NCI-H748 (cell line): Measurements from ENCODE around the gene SLC6A20.
"Not testable (repeated sequence)": the region's sequence is repeated elsewhere in the genome, so short reads cannot be mapped to it uniquely, and the experiment has no call there.

Experiments used
- DNase-seq: peaks from one replicate; lab custom pipeline; 2025; ENCODE audit not compliant: unreplicated experiment; lab: John Stamatoyannopoulos, UW

Gene SLC6A20

DNA sequence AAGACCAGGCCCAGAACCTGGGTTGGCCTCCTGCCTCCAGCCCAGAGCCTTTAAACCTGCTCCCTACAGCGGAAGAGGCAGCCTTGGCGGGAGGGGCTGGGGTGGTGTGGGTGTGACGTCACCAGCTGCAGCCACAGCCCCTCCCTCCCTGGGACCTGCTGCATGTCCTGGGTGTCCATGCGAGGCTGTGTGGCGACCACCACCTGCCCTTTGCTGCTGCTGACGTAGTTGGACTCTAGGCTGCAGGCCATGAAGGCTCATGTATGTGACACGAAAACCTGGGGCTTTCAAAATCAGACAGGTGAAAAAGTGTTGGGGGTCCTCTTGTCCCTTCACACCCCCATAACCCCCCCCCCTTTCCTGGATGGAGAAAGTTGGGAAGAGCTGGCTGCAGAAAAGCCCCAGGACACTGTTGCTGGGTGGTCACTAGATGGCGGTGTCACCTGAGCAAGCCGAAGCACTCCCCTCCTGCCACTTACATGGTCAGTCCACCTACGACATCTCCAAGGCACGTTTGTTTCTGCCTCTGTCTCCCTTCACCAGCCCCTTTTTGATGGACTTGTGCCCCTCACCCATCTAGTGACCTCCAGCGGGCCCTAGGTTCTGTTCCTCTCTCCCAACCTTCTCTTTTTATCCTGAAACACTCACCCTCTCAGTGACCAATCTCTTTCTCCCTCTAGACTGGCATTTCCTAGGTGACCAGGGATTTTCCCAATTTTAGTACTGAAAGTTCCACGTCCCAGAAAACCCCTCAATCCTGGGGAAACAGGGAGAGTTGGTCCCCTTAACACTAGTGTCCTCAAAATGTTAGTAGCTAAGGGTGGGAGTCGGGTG lies 35.2 kb downstream of the SLC6A20 start:
- DNase-seq, result peak; percentile 51

DNA sequence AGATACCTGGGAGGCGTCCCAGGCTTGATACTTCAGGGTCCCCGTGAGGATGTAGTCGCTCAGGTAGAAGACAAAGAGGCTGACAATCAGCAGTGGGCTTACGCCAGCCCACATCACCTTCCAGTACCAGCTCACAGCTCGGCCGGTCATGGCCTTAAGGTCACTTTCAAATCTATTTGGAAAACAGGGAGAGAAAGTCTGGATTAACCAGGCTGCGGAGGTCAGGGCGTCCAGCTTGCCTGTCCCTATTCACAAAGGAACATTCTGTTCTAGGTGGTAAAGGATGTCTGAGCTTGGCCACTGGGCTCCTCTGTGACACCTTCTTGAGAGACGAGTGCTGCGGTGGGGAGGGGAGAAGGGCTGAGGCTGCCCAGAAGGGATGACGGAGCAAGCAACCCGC lies 36.5 kb downstream of the SLC6A20 start:
- no peak for DNase-seq

DNA sequence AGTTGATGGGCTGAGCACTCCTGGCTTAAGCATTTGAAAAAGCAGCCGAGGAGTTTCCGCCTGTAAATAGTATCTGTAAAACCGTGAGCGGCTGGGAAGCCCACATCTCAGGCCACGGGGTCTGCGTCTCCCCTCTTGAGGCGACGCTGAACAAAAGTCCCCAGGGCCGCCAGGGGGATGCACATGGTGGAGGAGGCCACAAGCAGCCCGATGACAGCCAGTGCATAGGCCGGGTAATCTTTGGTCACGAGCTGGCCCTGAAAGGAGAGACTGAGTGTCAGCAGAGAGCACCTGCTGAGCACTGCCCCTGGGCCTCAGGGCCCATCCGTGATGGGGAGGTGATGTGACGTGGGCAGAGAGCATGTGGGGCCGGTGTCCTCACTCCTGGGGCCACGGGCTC lies 37.5 kb downstream of the SLC6A20 start:
- DNase-seq, result no peak

DNA sequence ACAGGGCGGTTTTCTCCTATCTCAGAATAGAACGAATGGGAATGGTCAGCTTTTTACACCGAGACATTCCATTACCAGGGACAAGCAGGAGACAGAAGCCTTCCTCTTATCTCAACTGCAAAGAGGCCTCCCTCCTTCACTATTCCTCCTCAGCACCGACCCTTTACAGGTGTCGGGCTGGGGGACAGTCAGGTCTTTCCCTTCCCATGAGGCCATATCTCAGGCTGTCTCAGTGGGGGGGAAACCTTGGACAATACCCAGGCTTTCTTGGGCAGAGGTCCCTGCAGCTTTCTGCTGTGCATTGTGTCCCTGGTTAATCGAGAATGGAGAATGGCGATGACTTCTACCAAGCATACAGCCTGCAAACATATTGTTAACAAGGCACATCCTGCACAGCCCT lies 39.2 kb downstream of the SLC6A20 start:
- not testable (repeated sequence) for DNase-seq

DNA sequence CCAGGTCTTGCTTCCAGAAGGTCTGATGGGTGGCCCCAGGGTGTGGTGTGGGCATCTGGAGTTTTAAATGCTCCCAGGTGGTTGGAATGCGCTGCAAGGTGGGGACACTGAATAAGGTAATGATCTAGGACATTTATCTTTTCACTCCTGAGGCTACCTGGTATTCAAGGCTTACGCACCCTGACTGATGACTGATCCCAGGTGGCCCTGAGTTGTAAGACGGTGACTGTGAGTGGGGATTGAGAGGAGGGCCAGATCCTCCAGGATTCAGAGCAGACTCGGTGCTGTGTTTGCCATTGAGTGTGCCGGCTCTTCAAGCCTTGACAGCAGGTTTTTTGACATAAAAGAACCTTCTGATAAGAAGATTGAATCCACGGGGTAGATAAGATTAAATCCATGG lies 40.3 kb downstream of the SLC6A20 start:
- DNase-seq, result no peak

DNA sequence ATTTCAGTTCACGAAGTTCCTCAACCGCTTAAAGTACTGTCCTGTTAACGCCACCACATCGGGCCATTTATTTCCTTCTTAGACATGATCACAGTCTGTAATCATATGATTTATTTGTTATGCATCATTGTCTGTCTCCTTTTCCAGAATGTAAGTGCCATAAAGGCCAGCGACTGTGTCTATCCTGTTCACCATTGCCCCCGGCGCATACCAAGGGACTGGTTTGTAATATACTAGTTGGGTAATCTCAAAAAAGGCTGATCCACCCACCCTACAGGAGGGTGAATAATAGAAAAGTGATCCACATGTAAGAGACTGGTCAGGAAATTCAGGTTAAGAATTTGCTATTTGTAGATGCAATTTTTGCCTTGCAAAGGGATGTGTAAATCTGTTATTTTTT lies 41.9 kb downstream of the SLC6A20 start:
- no peak for DNase-seq

DNA sequence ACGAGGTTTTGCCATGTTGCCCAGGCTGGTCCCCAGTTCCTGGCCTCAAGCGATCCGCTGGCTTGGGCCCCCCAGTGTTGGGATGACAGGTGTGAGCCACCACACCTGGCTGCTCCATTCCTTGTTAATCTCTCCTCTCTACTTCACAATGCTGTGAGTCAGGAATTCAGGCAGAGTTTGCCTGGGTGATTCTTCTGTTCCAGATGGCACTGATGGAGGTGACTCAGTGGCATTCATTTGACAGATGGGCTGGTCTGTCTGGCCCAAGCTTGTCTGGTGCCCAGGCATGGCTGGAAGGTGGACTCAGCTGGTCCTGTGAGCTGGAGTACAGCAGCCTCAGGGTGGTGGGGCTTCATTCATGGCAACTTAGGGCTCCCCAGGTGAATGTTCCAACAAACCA lies 43.2 kb downstream of the SLC6A20 start:
- no peak for DNase-seq

DNA sequence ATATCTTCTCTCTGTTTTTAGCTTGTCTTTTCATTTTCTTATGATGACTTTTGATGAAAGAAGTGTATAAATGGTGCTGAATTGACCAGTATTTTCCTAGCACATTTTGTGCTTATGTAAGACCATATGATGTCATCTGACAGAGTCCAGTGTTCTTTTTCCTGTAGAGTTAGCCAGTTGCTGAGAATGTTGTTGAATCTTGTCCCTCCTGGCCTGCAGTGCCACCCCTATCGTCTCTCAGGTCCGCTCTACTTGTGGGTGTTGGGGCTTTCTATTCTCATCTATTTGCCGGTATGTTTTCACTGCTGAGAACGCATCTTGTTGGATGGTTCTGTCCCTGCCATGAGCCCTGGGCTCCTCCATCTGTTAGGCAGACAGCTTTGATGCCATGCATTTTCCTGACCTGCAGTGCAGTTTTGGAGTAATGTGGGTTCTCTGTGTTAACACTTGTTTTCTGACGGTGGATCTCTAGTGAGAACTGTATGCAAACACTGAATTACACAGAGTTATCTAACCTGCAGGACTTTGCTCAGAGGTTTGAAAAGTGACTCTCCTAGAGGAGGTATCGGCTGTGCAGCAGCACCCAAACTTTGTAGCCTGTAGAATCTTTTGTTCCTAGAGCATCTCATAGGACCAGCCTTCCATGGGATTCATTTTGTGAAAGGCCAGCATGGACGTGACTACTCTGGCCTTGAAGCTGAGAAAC lies 44.6 kb downstream of the SLC6A20 start:
- DNase-seq, result no peak

DNA sequence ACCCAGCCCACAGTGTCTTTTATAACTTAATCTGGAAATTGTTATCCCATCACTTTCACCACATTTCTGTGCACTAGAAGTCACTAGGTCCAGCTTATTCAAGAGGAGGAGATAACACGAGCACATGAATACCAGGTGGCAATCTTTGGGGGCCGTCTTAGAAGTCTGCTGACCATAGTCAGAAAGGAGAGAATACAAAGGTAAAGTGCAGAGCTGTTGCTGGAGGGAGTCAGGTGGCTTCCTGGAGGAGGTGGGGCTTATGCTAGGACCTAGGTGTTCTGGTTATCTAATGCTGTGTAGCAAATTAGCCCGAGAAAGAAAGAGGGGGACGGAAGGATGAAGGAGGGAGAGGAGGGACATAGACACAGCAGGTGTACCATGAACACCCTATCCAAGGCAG lies 46.5 kb downstream of the SLC6A20 start:
- DNase-seq, result no peak

DNA sequence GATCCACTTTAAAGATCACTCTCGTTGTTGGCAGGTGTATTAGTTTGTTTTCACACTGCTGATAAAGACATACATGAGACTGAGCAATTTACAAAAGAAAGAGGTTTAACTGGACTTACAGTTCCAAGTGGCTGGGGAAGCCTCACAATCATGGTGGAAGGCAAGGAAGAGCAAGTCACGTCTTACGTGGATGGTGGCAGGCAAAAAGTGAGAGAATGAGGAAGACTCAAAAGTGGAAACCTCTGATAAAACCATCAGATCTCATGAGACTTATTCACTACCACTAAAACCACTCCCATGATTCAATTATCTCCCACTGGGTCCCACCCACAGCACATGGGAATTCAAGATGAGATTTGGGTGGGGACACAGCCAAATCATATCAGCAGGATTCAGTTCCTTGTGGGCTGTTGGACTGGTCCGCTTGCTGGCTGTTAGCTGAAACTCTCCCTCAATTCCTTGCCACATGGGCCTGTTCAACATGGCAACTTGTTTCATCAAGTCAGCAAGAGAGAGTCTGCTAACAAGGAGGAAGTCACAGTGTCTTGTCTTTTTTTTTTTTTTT lies 47.2 kb downstream of the SLC6A20 start:
- not testable (repeated sequence) for DNase-seq

DNA sequence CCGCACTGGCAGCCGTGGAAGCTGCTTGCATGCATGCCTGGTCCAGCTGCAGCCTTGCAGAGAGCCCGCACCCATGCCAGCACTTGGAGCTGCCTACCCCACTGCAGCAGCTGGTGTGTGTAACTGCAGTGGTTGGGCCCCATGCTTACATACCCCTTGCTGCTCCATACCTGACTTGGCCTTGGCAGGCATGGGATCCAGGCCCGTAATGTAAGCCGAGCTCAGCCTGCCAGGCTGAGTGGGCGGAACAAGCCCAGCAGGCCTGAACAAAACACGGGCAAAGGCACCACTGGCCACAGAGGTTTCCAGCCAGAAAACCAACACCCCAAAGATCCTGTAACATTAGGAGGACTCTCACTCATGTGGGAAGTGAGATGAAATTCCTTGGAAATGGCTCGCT lies 48.3 kb downstream of the SLC6A20 start:
- no peak for DNase-seq

DNA sequence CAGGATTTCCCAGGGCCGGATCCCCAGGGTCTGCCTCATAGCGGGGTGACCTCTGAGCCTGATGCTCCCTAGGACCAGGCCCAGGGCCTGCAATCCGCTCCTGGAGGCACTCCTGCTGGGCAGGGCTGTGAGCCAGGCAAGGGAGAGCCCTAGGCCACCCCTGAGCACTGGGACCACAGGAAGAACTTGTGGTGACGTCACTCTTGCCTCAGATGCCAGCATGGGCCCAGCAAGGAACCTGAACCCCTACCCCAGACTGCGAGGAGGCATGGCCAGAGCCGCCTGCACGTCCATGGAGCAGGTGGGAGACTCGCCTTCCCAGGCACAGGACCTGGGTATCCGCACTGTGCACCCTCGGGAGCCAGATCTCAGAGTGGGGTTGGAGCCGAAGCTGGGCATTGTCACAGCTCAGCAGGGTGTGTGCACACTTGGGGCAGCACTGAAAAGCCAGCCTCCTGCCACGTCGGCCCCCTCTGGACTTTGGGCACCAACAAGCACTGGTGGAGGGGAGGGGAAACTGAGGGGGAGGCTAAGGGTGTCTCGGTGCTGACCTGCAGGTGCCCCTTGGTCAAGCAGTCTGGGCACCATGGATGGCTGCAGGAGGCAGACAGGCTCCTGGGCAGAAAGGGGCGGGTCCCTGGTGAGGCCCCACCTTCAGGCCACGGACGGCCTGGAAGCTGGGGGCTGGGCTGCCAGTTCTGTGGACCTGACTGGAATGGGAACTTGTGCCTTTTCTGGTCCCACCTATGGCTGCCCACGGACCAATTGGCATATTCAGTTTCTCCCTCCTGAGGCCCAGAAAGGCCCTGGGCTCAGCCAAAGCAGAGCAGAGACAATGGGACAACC lies 49.3 kb downstream of the SLC6A20 start:
- DNase-seq, result no peak

DNA sequence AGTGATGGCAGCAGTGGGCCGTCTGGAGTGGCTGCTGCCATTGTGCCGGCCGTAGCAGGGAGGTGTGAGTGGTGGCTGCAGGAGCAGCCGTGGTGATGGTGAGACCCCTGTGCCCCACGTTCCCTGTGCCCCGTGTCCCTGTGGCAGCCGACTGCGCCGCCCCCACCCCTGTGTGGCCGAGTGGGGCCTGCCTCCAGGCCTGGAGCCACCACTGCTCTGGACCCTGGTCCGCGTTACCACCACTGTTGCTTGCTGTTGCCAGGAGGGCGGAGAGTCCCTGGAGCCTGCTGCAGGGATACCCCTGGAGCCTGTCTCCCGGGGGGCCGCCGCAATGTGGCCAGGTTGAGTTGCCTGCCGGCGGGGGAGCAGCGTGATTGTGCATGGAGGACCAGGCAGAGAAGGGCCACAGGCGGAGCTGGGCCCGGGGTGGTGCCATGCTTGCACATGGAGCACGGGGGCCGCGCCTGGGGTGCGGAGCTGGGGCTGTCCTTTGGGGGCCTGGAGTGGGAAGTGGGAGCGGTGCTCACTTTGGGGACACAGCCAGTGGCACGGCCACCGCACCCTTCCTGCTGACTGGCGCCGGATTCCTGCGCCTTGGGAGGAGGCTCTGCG lies 50.1 kb downstream of the SLC6A20 start:
- no peak for DNase-seq

DNA sequence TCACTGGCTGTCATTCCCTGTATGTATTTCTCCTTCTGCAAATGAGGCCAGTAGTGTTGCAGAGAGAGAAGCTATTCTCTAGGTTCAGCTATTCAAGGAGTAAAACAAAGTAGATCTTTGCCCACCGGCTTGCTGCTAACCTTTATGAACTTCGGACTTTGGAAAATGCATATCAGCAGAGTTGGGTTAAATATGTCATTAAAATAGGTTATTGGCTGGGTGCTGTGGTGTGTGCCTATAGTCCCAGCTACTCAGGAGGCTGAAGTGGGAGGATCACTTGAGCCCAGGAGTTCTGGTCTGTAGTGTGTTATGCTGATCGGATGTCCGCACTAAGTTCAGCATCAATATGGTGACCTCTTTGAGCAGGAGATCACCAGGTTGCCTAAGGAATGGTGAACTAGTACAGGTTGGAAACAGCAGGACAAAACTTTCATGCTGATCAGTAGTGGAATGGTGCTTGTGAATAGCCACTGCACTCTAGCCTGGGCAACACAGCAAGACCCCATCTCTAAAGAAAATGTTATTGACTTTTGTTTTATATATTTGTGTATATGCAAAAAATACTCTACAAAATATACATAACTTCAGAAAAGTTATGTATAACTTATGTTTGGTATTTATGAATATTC lies 53.8 kb downstream of the SLC6A20 start:
- DNase-seq, result no peak

DNA sequence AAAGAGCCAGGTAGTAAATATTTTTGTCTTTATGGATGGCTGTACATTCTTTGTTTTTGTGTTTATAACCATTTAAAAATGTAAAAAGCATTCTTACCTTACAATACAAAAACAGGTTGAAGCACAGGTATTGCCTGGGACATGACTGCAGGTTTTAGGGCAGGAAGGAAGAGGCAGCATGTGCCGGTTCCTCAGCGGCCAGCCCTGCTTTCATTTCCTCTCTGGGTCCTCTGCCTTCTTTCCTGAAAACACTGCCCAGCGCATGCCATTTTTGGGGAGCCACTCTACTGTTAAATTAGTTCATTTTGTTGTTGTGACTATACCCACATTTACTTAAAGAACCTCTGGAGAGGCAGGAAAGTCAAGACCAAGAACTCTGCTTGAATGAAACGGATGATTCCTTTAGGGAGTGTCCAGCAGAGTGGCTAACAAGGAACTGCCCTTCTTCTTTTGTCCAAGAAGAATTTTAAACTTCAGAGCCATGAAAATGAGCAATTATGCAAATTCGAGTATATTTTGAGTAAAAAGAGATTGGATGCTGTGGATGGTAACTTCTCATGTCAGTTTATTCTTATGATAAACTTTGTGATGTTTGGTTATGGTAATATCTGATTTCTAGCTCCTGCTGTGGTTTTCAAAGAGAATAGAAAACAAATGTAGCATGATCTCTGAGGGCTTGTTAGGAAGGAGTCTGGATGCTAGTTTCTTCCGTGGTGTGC lies 54.4 kb downstream of the SLC6A20 start:
- no peak for DNase-seq

DNA sequence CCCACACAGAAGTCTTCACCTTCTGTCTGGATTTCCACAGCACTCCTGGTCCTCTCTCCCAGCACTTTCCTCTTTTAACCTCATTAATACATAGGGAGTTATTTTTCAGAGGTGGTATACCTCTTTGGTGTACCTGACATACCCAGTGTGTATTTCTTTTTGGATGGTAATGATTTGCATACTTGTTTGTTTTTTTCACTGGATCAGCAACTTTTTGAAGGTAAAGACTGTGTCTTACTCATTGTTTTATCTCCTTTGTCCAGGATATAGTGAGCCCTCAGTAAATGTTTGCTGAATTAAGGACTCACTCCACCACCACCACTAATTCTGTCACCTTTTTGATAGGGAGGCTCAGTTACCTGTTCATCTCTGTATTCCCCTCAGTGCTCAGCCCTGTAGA lies 55.1 kb downstream of the SLC6A20 start:
- DNase-seq, result no peak

DNA sequence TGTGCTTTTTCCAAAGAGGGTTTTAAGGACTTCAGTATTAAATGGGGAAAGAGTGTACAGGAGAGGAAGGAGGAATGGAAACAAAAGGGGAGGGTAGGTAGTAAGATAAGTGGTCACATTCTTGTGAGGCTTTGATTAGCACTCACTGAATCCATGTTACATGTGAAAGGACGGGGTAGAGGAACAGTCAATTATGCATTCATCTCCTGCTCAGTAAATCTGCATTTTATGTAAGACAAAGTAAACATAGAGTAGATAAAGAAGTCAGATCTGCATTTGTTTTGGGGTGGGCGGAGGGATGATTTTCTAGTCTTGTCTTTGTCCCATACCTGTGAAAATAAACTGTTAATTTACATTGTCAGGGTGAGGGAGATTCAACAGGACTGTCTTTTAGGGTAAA lies 56.3 kb downstream of the SLC6A20 start:
- DNase-seq, result no peak

DNA sequence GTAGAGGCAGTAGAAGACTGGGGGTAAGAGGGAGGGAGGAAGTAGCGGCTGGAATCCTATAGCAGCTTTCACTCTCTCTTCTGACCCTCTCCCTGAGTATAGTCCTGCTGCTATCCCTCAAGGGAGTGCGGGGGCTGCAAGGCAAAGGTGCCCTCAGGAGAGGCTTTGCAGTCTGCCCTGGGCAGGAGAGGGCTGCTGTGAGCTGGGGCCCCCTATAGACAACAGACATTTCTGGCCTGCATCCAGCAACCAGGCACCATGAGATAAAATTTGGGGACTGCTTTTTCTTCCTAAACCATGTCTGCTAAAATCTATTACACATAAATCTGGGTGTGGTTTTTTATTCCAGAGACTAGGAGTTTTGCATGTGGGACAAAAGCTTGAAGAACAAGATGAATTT lies 59.1 kb downstream of the SLC6A20 start:
- no peak for DNase-seq

DNA sequence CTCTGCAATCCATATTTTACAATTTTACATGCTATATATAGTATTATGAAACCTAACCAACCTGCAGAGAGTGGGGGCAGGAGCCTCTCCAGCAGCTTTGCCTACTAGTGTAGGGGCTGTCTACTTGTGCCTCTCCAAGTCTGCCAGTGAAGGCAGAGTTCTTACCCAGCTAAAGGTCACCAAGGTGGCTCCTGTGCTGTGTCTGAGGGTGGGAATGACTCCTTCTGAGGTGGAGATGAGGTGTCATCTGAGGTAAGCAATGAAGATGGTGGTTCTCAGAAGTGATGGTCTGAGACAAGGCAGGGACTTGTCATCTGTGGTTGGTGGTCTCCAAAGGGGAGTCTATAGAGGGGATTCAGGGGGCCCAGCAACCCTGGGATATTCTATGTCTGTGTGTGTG lies 59.6 kb downstream of the SLC6A20 start:
- DNase-seq, result no peak
